ENCODE data around the gene CDH13.
"Not testable (repeated sequence)": the region's sequence is repeated elsewhere in the genome, so short reads cannot be mapped to it uniquely, and the experiment has no call there.

The CDH13 gene

GRCh38 chr16:82895843-82896242 is 269.1 kb downstream of the CDH13 start:
- DNase-seq, result no peak

DNA sequence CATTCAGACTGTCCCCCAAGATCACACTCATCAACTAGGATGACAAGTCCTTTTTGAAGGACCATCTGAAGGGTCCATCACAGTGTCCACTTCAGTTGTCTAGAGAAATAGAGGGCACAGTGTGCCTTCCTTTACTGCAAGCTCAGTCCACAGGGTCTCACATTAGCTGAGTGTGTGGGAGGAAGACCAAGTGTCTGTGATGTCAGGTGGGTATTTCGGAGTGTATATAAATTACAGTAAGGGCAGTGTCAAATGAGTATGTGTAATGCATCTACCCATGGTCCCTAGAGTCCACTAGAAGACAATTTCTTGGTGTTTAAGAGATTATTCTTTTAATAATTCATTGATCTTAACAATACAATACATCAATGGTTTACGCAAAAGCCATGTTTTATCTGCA is 272.2 kb downstream of the CDH13 start:
- DNase-seq, result no peak

DNA sequence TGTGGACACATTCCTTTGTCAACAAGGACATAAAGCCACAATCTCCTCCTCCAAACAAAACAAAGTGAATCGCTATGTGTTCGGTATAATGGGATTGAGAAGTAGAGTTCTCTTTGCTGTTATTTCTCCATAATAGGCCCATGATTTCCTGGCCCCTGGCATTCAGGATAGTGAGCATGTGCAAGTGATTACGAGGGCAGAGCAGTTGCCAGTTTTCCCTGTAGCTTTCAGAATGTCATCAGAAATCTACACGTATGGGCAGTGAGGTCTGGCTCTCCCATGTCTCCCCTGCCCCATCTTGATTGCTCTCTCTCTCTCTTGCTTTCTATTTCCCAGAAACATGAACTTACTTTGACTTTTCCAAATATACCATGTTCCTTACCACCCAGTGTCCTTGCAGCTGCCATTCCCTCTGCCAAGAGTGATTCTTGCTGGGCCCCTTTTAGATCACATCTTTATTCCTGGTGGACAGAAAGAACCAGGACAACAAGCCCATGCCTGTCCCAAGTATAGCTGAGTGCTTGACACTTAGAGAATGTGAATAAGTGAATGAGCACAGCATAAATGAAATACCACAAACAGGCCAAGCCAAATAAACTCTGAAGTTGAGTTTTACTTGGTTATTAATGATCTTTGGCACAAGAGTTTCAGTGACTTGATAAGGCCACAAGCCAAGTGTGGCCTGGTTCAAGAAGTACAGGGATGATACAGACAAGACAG is 273.1 kb downstream of the CDH13 start:
- DNase-seq, result no peak

GRCh38 chr16:82900559-82900958 is 273.8 kb downstream of the CDH13 start:
- no peak for DNase-seq

GRCh38 chr16:82911925-82912324 is 285.2 kb downstream of the CDH13 start:
- no peak for DNase-seq

DNA sequence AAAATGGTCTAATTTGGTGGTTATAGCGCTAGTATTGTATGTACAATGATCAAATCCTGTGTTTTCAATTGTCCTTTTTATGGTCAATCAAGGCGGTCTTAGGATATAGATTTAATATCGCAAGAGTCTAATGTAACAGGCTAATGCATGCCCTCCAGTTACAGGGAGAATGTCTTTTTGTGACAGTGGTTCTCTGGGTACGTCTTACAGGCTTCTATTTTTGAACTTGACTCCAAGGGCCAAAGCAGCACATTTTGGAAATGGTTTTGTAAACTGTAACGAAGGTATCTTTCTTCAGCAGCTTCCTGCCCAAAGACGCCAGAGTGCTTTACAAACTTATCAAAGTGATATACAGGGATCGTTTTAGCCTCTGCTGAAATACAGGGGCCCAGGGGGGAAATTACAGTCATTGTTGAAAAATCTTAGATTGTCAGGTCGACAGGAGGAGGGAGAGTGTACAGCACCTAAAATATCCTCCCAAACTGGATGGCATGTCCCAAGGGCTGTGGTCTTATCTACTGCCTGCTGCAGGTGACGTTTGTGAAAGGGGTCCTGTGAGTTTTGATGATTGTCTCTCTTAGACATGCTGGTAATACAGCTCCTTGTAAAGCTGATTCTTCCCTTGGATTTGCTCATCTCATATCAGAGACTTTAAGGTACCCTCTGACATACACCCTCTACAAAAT is 288.5 kb downstream of the CDH13 start:
- no peak for DNase-seq

GRCh38 chr16:82917886-82918595 is 291.3 kb downstream of the CDH13 start:
- no peak for DNase-seq

GRCh38 chr16:82924075-82924854 is 297.5 kb downstream of the CDH13 start:
- no peak for DNase-seq

DNA sequence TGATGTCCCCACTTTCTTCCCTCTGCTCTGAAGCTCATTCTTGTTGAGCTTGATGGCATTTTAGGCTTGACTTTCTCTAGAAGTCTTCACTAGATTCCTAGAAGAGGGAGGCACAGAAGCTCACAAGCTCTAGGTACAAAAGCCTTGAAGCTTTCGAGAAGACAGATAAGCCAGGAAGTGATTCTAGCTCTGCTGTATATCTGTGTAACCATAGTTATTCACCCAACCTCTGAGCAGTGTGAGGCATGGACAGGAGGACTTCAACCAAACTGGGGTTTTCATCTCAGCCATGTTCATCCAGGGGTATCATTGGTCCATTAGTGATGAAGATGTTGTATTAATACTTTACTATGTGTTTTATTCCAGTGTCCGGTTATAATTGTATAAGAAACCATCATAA is 299.7 kb downstream of the CDH13 start:
- DNase-seq, result no peak

GRCh38 chr16:82933933-82934332 is 307.2 kb downstream of the CDH13 start:
- not testable (repeated sequence) for DNase-seq

DNA sequence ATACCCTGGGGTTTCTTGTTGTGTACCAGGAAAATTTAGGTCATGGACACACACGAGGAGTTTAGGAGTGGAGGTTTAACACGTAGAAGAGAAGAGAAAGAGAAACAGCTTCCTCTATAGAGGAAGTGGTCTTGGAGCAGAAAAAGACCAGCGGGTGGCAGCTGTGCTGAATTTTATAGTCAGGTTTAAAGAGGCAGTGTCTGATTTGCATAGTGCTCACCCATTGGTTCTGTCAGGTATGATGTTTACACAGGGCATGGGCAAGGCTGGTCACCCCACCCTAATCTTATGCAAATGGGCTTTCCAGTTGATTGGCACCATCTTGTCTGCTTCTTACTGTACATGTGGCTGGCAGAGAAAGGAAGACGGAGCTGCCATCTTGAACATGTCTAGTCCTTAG is 309.0 kb downstream of the CDH13 start:
- DNase-seq, result no peak

DNA sequence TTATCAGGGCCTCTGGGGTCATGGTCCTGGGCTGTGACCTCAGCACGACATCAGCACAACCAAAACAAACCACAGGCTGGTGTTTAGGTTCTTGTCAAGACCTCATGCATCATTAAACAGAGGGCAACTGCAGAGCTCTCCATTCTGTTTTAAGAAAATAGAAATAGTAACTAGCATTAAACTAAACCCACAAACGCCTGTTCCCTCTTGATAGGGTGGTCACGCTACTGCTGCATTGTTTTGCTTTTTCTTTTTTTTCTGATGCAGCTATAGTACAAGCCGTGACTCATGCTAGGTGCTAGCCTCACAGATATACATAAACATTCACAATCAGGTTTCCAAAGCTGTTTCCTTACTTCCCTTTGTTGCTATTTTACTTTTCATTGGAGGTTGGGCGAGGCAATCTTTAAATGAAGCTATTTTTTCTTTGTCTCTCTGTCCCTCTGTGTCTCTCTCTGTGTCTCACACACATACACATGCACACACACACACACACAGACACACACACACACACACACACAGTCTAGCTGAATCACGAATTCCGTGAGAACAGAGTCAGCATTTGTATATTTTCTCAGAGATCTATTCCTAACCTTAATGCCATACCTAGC is 310.3 kb downstream of the CDH13 start:
- no peak for DNase-seq

GRCh38 chr16:82937926-82938520 is 311.3 kb downstream of the CDH13 start:
- DNase-seq, result no peak

DNA sequence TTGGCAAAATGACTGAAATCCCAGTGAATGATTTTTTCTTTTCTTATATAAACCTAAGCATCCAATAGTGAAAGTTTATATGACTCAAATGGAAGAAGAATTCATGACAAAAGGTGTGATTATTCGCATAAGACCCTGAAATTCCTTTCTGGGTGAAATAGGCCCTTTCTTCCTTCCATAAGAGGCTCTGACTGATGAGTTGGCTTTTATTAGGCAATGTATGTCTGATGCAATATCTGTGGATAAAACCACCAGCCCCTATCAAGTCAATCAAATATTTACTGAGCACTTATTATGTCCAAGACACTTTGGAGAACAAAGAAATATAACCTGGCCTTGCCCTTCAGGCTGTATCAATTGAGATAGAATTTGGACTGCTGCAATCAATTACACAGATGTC is 316.6 kb downstream of the CDH13 start:
- DNase-seq, result no peak

- DNase-seq, result no peak
Measured at GRCh38 chr16:82945420-82946101, 318.8 kb downstream of the CDH13 start.

GRCh38 chr16:82947698-82948097 is 320.9 kb downstream of the CDH13 start:
- DNase-seq, result no peak

GRCh38 chr16:82949016-82949415 is 322.2 kb downstream of the CDH13 start:
- no peak for DNase-seq

DNA sequence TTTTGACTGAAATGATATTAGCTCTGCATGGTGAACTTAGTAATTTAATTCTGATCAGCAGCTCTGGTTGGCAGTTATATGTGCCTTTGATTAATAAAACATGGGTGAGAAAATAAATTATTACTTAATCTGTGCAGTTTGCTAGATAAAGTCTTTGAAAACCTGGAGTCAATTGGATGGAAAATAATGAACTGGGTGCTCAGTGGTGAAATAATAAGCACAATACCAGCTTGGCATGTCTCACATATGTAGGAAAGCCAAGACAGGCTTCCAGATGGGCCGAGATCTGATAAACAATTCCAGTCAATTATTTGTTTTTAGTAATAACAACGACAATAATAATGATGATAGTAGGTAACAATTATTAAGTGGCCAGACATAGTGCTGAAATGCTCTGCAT is 326.7 kb downstream of the CDH13 start:
- no peak for DNase-seq

DNA sequence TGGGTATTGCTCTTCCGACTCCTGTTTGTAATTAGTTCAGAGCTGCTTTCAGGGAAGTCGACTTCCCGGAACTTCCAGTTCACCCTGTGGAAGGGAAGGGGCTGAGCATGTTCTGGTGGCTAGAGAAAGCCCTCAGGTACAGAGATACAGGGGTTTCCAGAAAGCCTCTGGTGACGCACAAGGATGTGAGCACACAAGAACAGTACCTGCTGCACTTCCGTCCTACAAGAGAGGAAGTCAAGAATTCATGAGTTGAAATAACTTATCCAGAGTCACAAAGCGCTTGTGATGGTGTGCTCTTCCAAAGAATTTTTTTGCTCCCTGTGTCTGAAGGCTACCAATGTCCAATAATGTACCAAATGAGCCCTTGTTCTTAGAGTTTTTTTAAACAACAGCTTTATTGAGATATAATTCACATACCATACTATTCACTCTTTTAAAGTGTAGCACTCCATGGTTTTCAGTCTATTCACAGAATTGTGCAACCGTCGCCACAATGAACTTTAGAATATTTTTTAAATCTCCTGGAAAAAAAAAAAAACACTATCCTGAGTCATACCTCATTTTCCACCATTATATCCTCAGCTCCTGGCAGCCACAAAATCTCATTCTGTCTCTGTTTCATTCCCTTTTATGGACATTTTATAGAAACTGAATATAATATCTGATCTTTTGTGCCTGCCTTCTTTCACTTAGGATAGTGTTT is 327.6 kb downstream of the CDH13 start:
- no peak for DNase-seq

DNA sequence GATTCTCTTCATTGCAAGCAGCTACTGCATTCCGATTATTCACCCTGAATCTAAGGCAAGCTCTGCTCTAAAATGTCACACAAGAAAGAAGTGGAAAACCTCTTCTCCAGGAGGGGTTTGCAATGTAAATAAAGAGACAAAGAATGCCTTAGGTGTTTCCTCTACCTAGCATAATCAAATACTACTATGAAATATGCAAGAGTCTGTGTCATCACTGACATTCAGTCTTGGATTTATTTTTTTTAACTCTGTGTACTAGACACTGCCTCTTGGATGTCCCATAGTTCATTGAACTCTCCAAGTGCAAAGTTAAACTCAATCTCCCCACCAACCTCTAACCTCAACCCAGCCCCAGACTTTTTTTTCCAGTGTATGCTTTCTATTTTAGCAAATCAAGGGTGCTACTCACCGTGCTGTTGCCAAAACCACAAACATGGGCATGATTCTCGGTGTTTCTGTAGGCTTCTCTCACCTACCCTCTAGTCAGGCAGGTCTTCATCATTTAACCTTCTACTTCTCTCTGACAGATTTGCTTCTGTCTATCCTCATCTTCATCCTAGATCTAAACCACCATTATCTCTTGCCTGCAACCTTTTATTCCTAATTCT is 329.1 kb downstream of the CDH13 start:
- no peak for DNase-seq

DNA sequence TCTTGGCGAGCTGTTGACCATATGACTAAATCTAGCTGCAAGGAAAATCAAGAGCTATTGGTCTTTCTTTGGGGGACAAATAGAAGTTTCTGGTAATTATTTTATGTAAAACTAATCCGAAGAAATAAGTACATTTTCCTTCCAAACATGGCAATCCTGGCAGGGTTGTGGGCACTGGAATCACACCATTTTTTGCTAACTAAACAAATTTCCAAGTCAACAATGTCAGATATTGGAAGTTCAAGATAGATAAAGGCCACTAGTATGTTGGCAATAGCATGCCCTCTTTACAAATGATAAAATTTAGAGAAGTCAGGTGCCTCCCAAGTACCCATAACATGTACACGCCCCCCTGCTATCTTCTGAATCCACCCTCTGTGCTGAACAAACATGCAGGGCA is 330.4 kb downstream of the CDH13 start:
- no peak for DNase-seq

All from activated gamma-delta T cell (primary cell).